ENCODE data around the gene ASB13. TPM values are rescaled to one million over a fixed set of nuclear protein-coding genes. Genes with fewer than 3 reads are reported as not detected.
"Not testable (repeated sequence)": the region's sequence is repeated elsewhere in the genome, so short reads cannot be mapped to it uniquely, and the experiment has no call there.

Gene ASB13
- total RNA-seq, 1 experiment from 2014 or later, result 11.3 TPM

DNA sequence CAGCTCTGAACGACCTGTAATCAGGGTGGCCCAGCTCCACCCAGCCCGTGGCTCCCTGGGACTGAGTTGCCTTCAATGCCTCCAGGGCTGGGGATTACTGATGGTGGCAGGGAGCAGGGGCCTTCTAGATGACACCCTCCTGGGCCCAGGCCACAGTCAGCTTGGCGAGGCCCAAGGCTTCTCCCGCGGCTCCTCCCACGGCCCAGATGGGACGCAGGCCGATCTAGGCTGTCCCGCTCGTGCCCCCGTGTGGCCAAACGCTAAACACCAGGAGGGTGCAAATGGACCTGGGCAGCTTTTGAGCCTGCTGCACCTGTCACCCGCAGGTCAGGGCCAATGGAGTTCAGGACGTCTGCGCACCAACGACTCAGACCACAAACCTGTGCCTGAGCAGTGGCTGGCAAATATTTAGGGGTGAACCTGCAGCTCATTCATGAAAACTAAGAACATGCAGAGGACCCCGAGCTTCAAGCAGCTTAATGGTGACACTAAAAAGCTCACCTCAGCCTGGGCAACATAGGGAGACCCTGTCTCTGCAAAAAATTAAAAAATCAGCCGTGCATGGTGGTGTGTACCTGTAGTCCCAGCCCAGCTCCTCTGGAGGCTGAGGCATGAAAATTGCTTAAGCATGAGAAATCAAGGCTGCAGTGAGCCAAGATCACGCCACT is 43.2 kb downstream of the ASB13 start:
- DNase-seq (ENCODE audit: low spot score), result peak; percentile 58

DNA sequence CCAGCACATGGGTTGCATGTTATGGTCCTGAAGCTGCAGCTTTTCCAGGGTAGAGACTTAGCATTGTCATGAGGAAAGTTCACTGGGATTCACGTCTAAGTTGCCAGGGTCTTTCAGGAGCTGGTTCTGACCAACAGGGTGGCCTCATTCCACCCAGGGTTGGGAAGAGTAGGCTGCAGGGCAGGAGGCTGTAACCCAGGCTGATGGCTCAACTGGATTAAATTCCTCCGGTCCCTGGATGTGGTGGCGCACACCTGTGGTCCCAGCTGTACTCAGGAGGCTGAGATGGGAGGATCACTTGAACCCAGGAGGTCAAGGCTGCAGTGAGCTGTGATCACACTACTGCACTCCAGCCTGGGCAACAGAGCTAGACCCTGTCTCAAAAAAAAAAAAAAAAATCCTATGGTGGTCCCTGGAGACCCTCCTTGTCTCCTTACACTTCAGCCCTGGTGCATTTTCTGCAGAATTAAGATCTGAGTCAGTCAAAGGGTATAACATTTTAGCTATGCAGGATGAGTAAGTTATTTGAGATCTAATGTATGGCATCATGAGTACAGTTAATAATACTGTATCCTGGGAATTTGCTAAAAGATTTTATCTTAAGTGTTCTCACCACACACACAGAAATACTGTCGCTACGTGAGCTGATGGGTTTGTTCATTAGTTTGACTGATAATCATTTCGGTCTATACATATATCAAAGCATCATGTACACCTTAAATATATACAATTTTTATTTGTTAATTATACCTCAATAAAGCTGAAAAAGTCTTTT is 44.0 kb downstream of the ASB13 start:
- DNase-seq (ENCODE audit: low spot score), result no peak

- DNase-seq (ENCODE audit: low spot score), result not testable (repeated sequence)
Observed at GRCh38 chr10:5621371-5621770, 45.0 kb downstream of the ASB13 start.

DNA sequence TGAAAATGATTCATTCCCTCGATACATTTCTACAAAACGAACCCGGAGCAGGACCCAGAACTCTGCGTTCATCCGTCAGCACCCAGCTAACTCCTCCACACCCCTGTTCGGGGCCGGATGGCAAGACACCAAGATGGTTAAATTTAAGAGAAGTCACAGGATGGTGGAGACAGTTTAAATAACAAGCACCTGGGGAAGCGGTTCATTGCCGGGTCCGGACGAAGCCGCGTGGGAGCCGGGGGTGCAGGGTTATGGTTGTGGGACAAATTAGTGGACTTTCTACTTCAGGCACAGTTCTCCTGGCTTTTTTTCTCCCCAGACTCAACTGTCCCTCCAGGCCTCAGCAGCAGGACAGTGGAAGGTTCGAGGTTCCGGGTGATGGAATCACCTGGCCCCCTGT is 45.4 kb downstream of the ASB13 start:
- no peak for DNase-seq (ENCODE audit: low spot score)

- DNase-seq (ENCODE audit: low spot score), result no peak
Observed at GRCh38 chr10:5620223-5620721, 46.1 kb downstream of the ASB13 start.

GRCh38 chr10:5619362-5620211 is 46.8 kb downstream of the ASB13 start:
- DNase-seq (ENCODE audit: low spot score), result no peak

DNA sequence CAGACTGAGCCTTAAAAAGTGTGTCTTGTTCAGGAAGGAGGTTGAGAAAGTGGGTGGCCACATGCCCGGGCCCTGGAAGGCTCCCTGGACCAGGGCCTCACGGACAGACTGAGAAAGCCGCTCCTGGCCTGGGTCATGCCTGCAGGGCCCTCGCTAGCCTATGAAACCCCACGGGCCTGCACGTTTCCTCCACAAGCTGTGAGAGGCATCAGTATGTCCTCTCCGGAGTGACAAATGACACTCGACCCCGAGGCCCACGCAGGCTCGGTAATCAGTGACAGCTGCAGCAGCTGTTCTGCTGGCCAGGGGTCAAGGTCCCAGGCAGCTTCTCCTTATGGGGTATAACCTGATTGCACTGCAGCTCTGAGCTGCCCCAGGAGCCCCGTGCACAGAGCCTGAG is 47.6 kb downstream of the ASB13 start:
- DNase-seq (ENCODE audit: low spot score), result no peak

DNA sequence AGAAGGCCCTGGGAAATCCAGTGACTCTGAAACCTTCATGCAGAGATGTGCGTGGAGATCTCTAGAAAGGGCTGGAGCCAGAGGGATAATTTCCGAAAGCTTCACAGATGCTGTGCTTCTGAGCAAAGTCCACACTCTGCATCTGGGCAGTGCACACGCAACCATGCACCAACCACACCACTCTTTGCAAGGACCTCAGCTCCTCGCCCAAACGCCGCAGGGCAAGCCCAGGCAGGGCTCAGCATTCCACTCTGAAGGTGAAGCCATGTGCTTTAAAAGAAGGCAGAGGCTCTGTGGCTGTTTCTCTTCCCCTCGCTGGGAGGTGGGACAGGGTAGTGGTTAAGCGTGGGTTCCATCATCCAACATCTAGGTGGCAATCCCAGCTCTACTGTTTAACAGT is 48.4 kb downstream of the ASB13 start:
- no peak for DNase-seq (ENCODE audit: low spot score)

DNA sequence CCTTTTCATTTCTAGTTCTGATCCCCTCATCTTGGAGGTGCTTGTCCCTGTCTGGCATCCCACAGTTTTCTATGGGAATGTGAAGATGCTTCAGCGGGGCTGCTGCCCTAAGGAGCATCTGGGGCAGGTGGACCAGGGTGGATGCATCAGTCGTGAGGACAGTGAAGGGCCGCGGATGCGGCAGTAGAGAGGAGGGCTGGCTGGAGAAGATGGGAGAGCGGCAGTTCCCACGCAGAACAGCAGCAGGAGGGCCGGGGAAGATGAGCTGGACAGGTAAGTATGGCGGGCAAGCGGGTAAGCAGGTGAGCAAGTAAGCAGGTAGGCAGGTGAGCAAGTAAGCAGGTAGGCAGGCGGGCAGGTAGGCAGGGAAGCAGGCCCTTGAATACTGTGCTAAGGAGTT is 48.9 kb downstream of the ASB13 start:
- no peak for DNase-seq (ENCODE audit: low spot score)

GRCh38 chr10:5616836-5617235 is 49.6 kb downstream of the ASB13 start:
- DNase-seq (ENCODE audit: low spot score), result no peak

DNA sequence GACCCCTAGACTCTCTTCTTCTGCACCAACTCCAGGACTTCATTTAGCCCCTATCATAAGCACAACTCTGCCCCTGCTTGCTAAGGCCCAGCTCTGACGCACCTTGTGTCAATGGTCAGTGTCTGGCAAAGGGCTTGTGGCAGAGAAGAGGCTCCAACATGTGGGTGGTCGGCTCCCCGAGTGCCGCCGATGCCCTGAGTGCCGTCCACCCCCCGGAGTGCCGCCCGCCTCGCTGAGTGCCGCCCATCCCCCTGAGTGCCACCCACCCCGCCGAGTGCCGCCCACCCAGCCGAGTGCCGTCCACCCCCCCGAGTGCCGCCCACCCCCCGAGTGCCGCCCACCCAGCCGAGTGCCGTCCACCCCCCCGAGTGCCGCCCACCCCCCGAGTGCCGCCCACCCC is 50.3 kb downstream of the ASB13 start:
- no peak for DNase-seq (ENCODE audit: low spot score)

GRCh38 chr10:5615316-5615715 is 51.1 kb downstream of the ASB13 start:
- no peak for DNase-seq (ENCODE audit: low spot score)

GRCh38 chr10:5614155-5614721 is 52.2 kb downstream of the ASB13 start:
- no peak for DNase-seq (ENCODE audit: low spot score)

DNA sequence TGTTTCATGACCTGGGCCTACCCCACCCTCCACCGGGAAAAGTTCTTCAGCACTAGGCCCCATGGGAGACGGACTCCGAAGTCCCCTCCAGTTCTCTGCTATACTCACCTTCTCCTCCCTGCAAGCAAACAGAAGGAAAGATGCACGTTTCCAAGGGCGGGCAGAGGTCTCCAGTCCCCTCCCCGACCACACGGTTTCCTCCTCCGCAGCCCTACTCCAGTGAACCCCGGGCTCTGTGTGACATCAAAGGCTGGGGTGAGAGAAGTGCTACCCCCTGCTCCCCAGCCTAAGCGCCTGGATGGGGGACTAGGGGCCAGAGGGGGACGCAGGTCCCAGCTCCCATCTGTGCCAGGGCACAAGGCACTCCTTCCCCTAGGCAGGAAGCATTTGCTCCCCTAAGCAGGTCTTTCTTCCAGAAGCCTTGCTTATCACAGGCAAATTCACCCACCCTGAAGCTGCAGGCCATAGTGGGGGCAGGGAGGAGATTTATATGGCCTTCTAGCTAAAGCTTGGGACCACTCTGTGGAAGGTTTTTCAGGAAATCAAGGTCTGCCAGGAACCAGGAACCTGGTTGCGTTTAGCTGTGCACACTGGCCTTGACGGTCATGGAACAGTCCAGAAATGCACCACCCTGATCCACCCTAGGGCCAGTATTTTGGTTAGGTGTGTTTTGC is 52.8 kb downstream of the ASB13 start:
- DNase-seq (ENCODE audit: low spot score), result no peak

DNA sequence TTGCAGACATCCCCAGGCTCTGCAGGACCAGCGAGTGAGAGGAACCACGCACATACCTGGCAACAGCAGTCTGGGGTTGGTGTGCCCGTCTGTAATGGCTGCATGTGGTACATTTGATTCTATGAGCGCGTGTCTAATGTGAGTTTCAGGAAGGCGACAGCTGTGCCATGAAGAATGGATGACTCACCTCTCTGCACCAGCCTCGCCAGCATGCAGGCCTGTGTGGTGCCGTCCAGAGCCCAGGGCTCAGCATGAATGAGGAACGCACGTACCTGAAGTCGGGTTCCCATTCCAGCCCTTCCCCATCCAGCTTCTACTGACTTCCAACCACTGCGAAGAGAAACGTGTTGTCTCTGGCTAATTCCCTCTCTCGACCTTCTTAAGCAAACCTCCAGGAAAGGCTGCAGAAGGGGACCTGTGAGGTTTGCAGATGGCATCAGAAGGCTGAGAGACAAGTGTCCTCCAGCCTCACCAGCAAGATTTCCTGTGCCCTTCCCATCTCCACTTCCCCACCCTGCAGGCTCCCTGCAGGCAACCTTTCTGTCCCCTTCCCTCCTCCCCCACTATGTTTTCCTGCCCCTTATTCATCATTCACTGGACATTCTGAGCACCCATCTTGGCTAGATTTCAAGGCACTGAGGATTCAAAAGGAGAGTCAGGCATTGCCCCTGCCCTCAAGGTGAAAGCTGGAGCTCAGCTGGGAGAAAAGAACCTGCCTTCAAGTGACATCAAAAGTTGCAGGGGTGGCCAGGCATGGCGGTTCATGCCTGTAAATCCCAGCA is 54.3 kb downstream of the ASB13 start:
- DNase-seq (ENCODE audit: low spot score), result peak; percentile 12

DNA sequence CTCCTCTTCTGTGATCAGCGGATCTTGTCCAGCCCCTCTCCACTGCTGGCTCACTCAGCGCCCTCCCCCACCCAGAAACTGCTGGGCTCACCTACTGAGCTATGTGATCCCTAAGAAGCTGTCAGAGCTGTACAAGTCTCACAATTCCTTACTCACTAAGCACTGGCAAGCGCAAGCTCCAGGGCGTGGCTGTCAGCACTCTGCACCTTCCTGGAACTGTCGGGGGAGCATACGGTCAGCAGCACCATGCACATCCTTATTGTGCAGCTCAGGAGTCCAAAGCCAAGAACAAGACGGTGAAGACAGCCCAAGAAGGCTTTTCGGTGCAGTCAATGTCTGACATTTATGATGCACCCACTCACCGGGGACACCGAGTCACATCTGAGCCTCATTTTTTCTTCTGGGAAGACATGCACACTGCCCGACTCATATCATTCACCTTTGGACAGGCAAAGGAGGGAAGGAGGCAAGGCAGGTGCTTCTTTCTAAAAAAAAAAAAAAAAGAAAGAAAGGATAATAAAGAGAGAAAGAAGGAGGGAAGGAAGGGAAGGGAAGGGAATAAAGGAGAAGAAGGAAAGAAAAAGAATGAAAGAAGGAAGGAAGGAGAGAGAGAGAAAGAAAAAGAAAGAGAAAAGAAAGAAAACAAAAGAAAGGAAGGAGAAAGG is 56.3 kb downstream of the ASB13 start:
- DNase-seq (ENCODE audit: low spot score), result no peak

- DNase-seq (ENCODE audit: low spot score), result no peak
Observed at GRCh38 chr10:5608608-5609220, 57.7 kb downstream of the ASB13 start.

DNA sequence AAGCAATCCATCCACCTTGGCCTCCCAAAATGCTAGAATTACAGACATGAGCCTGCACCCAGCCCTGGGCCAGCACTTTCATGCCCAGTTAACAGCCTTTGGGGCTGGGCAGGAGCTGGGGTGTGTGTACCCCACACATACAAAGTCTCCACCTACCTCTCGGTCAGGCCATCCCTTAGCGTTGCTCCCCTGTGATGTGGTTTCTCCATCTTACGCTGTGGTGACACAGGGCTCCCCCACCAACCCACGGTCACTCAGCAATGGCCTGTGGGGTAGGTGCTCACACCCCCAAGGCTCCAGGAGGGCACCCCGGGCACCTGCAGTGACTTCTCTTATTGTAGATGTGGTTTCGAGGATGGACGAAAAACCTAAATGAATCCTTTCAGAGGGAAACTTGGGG is 58.8 kb downstream of the ASB13 start:
- no peak for DNase-seq (ENCODE audit: low spot score)

DNA sequence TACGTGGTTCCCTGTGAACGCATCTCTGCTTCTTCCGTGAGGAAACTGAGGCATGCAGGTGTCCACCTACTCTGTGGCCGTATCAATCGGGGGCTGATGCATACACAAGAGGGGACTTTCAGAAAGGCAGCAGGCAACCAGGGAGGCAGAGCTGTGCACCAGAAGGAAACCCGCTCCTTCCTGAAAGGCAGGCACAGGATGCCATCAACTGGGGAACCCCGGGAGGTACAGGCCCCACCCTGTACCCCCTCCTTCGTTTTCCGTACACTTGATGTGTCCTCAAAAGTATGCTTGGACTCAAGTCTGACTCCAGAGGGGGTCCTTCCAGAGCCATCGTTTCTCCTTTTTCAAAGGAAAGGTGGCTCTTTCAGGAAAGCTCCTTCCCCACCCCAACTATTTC is 59.5 kb downstream of the ASB13 start:
- DNase-seq (ENCODE audit: low spot score), result no peak

DNA sequence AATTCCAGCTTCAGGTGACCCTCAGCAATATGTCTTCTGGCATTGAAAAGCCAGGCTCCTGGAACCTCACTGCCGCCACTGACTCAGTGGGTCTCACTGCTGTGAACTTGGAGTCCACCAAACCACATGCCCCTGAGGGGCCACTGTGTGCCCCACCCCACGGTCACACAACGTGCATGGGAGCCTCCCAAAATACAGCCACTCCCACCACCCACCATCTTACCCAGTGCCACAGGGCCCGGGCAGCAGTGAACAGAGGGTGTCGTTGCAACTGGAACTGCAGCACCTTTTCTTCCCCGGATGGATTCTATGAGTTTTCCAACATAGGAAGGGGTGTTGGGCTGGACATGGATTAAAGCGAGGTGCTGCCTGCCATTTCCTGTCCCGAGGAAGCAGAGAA is 60.1 kb downstream of the ASB13 start:
- DNase-seq (ENCODE audit: low spot score), result no peak
